ENCODE measurements around the gene DMRTA1.

DNA sequence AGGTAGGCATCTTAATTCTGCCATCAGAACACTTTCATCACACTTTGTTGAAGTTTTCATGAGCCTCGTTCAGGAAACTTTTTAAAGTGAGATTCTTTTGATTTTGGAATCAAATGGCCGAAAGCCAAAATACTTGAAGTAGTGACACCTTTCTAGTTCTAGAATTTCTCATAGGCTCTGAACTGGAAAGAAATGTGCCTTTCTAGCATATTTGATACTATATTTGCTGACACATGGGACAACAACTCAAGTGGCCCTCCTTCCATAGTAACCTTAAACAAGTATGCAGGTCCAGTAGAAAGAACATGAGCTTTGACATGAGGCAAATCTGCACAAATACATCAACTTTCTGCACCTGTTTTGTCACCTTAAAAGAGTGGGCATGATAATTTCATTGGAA lies 22.0 kb upstream of the DMRTA1 start:
- TF ChIP-seq EZH2 (IDR thresholded peaks at IDR 0.05; ENCODE audit: insufficient read depth, poor library complexity, severe bottlenecking): no peak
- TF ChIP-seq EZH2phosphoT487 (IDR thresholded peaks at IDR 0.05; ENCODE audit: insufficient read depth, low read depth): no peak
